ENCODE results near the gene BAIAP2.
"Not testable (repeated sequence)": the region's sequence is repeated elsewhere in the genome, so short reads cannot be mapped to it uniquely, and the experiment has no call there.

Gene BAIAP2

DNA sequence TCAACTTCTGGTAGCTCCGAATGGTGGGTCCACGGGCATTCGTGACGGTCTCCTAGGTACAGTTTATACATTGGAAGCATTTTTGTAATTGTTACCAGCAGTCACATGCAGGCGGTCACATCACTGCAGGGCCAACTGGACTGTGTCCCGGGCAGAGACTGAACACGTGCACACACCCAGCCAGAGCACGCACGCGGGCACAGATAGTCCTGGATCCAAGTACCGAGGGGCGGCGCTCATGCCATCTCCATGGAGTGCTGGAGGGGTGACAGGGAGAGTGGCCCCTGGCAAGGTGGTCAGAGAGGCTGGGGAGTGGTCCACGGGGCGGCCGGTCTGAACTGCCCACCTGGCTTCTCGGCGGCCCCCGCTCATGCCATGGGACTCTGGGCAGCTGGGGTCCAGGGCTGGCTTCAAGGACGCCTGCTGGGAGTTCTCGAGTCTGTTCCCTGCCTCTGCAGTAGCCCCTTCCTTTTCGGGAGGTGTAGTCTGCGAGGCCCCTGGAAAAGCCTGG lies 34.2 kb downstream of the BAIAP2 start:
- no peak for DNase-seq (ENCODE audit: low read depth)

DNA sequence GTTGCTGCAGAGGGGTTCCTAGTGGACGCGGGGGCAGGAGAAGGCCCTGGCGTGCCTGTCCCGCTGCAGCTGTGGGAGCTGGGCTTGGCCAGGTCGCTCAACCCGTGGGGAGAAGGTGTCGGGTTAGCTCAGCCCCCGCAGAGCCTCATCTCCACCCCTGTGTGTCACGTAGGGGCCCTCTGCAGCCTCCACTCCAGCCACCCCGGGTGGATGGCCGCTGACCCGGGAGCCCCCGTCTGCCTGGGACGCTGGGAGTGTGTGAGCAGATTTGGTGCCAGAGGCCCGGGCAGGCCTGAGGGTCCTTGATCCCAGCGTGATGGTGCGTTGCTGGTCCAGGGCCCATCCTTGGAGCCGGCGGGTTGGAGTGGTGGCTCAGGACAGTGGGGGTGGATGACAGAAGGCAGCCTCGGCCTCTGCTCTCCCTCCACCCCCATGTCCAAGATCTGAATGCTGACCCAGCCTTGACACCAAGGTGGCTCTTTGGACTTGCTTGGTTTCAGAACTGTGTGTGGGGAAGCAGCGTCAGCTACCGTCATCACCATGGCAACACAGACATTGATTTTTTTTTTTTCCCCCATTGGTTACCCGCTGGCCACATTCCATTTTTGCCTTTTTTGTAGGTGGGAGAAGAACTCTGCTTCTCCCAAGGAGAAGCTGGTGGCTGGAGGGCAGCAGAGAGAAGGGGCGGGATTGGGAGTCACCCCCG lies 35.7 kb downstream of the BAIAP2 start:
- DNase-seq (ENCODE audit: low read depth), result no peak

DNA sequence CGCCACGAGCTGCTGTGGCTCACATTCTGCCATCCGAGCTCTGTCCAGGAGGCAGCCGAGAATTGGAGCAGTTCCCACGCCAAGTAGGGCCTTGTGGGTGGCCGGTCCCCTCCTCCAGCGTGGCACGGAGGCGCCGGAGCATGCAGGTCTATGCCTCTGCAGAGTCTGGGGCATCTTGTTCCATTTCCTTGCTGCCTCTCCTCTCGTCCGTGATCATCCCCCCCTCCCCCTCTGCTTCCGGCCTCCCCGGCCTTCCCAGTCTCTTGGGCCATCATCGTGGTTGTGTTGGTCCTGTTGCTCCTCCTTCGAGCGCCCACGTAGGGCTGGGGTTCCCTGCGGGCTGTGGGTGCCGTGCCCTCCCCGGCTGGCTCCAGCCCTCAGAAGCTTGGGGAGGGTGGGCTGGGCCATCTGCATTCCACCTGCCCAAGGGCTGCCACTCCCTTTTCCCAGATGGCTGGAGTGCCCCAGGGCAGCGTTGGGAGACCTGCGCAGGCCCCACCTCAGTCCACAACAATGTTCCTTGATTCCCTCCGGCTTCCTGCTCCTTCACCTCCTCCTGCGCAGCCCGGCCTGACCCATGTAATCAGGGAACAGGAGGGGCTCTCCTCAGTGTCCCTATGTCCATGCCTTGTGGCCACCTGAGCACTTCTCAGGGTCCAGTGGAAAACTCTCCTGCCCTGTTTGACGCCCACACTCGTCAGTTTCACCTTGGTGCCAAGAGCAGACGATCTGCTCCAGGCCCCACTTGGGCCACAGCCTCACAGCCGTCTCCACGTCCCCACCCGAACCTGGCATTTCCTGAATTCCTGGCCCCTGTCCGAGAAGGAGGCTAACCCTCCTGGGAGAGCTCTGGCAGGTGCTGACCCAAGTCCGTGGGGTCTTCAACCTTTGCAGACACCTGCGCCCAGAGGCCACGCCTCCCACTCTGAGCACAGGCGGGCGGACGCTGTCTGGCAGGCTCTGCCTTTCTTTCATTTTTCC lies 37.1 kb downstream of the BAIAP2 start:
- DNase-seq (ENCODE audit: low read depth), result no peak

DNA sequence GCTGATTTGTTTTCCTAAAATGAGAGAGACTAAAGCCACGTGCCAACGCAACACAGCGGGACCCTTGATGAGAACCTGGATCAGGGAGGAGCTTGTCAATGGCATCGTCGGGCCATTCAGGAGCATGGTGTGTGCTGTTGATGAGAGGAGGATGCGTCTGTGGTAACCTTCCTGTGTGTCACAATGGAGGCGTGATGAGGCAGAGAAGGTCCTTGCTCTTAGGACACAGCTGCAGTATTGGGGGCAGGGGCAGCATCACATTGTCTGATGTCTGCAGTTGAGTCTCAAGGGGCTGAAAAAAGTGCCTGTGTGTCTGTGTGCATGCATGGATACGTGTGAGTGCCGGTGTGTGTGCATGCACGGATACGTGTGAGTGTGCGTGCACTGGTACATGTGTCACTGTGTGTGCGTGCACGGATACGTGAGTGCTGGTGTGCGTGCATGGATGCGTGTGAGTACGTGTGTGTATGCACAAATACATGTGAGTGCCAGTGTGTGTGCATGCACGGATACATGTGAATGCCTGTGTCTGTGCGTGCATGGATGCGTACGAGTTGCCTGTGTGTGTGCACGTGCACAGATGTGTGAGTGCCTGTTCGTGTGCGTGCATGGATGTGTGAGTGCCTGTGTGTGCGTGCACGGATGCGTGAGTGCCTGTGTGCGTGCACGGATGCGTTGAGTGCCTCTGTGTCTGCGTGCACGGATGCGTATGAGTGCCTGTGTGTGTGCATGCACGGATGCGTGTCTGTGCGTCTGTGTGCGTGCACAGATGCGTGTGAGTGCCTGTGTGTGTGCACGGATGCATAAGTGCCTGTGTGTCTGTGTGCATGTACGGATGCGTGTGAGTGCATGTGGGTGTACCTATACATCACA lies 39.3 kb downstream of the BAIAP2 start:
- DNase-seq (ENCODE audit: low read depth), result no peak

DNA sequence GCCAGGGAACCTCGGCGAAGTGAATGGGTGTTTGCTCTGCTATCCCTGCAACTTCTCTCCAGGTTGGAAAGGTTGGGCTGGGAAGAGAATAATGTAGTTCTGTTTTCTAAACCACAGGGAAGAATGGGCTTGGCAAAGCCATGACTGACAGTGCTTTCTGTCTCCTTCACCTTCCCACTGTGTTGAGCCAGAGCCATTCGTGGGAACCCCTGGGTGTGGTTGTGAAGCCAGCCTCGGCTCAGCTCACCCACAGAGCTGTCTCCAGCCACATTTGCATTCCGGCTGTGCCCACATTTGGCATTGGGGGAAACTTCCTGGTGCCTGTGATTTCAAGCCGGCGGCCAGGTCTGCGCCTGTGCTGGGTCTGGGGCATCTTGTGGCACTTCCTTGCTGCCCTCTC lies 39.9 kb downstream of the BAIAP2 start:
- DNase-seq (ENCODE audit: low read depth), result no peak

DNA sequence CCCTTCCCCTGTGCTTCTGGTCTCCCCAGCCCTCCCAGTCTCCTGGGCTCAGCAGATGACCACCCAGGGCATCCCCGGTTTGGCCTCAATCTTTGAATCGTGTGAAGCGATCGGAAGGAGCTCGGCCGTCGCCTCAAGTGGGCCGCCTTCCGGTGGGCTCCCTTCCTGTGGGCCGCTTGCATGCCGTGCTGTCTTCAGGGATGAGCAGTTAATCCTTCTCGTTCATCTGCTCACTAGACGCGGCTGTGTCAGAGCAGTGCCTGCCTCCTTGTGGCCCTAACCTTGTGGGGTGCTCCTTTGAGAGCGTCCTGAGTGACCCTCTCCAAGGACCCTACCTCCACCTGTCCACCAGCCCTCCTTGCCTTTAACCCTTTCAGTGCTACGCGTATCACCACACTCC lies 40.4 kb downstream of the BAIAP2 start:
- DNase-seq (ENCODE audit: low read depth), result no peak

DNA sequence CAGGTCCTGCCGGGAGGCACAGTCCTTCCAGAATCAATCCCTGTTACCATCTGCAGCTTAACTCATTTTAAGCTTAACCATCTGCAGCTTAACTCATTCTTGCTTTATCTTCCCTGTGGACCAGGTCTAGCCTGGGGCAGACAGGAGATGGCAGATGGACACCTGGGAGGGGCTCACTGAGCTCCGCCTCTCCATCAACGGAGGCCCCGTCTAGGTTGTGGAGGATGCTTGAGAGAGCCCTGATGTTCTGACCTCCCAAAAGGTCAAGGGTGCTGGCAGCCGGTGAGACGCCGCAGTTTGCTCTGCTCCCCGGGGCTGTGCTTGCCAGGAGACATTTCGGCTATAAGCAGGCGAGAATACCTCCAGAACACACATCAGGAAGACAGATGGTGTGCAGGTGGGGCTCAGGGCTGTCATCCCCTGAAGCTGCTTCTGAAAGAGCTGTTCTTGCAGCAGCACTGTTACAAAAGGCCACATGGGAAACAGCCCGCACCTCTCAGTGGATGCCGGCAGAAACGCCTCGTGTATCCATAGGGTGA lies 41.3 kb downstream of the BAIAP2 start:
- no peak for DNase-seq (ENCODE audit: low read depth)

DNA sequence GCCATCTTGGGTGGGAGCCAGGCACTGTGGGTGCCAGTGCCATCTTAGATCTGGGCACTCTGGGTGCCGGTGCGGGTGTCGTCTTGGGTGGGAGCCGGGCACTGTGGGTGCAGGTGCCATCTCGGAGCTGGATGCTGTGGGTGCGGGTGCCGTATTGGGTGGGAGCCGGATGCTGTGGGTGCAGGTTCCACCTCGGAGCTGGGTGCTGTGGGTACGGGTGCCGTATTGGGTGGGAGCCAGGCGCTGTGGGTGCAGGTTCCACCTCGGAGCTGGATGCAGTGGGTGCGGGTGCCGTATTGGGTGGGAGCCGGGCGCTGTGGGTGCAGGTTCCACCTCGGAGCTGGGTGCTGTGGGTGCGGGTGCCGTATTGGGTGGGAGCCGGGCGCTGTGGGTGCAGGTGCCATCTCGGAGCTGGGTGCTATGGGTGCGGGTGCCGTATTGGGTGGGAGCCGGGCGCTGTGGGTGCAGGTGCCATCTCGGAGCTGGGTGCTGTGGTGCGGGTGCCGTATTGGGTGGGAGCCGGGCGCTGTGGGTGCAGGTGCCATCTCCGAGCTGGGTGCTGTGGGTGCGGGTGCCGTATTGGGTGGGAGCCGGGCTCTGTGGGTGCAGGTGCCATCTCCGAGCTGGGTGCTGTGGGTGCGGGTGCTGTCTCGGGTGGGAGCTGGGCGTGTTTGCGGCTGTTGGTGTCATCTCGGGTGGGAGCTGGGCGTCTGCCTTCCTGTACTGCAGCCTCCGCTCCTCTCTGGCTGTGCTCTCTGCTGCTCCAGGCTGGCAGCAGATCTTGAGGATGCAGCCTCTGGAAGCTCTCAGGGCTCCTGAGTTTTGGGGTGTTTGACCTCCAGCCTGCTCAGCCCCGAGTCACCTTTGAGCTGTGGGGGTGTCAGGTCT lies 43.3 kb downstream of the BAIAP2 start:
- not testable (repeated sequence) for DNase-seq (ENCODE audit: low read depth)

DNA sequence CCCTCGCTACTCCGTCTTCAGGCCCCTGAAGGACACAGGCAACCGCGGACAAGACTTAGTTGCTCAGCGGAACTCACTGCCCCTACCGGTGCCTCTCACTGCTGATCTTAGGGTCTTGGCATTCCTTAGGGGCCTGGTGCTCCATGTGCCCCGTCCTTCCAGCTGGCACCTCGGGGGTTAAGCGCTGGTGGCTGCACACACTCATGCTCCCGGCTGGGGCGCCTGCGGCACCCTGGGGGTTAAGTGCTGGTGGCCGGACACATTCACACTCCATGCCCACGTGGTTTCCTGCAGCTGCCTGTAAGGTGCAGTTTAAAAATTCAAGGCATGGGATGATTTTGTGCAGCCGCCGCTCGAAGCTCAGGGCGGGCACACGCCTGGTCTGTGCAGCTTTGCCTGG lies 45.1 kb downstream of the BAIAP2 start:
- no peak for DNase-seq (ENCODE audit: low read depth)

DNA sequence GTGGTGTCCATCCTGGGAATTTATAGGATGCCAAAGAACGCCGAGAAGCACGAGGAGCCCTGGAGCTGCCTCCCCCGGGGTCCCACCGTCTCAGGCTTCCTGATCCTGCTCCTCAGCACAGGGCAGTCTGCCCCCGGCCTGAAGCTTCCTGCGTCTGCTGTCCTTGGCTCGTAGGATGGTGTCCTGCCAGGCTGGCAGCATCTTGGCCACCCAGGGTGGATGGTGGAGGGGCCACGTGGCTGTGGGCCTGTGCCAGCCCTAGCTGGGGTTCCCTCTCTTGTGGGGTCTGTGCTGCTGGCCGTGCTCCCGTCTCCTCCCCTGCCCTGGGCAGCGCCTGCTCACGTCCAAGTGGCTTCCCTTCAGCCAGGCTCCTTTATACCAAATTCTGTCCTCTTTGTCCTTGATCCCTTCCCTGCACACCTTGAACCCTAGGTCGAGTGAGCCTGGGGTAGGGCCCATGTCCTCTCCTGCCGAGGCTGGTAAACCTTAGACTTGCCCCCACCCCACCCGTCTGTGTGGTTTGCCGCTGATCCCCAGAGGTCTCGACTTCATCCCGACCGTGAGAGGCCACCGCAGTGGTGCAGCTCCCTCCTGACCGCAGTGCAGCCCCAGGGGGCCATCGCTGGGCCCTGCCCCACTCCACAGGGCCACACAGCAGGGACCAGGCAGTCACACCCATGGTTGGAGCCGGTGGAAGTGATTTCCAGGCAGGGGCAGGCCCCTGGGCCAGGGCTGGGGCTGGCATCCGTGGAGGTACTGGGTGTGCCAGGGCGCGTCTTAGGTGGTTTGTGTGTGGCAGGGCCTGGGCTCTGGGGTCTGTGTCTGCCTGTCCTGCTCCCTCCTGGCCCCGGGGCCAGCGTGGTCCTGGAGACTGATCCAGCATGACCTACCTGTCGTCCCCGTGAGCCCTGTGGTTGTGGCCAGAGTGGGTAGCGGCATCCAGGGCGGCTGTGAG lies 46.5 kb downstream of the BAIAP2 start:
- DNase-seq (ENCODE audit: low read depth), result no peak

DNA sequence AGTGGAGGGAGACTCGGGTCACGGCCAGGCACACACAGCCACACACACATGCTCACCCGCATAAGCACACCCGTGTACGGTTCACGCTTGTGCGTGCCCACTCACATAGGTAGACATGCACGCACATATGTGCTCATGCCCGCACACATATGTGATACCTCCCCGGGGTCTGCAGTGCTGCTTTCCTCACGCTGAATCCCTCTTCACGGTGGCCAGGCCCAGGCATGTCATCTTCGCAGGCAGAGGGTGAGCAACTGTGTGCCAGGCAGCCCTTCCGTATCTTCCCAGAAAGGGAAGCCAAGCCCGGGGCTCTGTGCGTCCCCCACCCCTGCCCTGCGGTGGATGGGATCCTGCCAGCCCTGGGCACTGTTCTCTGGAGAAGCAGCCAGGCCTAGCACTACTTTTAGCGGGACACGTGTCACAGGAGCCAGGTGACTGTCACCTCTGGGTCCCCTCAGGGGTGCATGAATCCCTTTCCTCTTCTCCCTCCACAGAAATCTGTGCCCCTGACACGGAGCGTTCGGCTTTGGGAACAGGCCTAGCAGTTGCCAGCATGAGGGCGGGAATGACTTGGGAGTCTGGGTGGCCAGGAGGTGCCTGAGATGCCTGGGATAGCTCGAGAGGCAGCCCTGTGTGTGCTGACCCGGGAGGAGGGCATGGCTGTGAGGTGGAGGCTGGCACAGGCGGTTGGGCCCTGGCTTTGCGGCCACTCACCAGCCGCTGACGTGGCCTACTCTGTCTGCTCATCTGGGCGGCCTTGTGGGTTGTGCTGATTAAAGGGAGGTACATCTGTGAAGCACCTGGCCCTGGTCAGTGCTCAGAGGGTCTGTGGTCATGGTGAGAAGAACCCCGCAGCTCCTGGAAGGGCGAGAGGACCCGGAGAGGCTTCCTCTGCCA lies 47.5 kb downstream of the BAIAP2 start:
- no peak for DNase-seq (ENCODE audit: low read depth)

DNA sequence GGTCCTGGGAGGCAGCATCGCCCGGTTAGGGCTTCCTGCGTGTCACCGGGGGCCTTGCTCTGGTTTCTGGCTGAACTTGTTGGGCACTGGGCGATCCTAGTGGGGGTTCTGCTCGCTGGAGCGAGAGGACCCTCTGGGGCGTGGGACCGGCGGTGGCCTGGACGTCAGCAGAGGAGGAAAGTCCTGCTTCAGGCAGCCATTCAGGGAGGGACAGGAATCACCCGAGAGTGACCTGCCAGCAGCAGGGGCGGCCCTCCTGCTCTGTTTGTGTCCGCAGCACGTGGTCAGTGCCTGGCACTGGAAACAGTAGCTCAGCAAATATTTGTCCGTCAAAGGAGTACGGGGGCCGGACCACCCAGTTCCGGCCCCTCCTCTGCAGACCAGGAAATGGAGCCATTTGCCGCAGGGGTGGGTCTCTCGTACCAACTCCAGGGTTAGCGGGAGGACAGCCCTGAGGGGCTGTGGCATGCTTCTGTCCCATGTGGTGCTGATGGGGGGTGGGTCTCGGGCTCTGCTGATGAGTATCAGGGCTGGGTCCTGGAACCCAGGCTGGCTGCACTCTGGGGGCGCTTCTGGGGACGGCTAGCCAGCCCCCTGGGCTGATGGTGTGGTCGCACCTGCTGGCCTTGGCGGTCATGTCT lies 48.3 kb downstream of the BAIAP2 start:
- no peak for DNase-seq (ENCODE audit: low read depth)

DNA sequence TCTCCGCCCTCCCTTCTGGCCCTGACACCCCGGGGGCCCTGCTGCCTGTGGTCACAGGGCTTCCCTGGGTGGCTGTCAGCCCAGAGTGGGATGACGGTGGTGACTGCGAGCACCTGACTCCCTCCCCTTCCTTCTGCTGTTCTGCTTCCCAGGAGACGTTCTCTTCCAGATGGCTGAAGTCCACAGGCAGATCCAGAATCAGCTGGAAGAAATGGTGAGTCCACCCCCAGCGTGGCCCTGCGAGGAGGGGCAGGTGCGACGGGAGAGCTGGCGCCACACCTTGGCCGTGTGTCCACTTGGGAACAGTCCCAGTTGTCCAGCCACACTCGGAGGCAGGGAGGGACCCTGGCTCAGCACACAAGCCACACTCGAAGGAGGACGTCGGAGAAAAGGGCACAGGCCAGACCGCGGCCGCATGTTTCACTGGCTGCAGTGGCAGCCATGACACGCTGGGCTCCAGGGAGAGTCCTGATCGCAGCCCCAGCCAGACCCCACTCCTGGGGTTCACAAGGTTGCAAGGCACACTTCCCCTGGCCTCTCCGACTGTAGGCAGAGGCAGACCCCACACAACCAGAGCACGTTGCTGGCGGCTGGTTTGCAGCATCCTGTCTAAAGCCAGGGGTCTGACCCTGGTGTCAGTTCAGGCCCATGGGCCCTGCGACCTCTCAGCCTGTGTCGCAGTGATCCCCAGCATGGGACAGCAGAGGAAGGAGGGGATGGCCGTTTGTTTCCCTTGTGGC lies 49.9 kb downstream of the BAIAP2 start:
- no peak for DNase-seq (ENCODE audit: low read depth)

DNA sequence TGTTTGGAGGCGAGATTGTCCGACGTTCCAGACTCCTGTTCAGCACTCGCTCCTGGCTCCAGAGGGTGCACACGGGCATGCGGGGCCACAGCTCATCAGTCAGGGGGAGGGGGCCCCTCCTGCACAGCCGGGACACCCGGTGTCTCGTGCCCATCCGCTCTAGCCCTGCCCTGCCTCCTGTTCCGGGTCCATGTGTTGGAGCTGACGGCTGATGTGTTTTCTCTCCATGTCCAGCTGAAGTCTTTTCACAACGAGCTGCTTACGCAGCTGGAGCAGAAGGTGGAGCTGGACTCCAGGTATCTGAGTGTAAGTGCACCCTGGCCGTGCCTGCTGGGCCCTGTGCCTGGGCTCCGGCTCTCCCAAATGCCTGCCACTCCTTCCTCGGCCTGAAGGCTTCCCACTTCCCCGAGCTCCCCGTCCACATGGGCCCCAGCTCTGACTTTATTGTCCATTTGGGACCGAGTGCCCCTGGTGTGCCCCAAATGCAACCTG lies 50.5 kb downstream of the BAIAP2 start:
- DNase-seq (ENCODE audit: low read depth), result no peak

DNA sequence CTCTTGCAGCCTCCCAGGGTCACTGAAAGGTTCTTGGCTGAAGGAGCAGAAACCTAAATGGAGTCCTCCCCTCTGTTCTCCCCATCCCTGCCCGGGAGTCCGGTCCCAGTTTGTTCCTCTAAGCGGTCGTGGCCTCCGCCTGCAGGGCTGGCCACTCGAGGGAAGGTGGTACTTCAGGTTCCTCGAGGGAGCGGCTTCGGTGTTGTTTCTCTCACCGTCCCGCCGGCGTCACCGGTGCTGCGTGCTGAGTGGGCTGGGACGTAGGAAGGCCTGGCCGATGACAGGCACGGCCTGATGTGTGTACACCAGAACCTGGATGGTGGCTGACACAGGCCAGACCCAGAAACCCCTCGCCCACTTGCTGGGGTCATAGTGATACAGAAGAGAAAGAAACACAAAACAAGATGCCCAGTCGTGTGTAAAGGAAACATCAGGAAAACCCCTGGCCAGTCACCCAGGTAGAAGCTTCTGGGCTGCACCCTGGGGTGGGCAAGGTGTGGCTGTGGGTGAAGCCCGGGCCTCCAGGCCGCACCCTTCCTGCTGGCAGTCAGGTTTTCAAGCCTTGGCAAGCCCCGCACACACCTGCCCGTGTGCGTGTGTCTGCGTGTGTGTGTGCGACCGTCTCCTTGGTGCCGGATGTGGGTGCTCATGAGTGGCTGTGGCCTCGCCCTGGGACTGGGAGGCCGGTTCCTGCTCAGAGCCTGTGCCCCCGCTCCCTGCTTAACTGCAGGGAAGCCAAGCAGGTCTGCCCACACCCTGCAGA lies 52.0 kb downstream of the BAIAP2 start:
- DNase-seq (ENCODE audit: low read depth), result no peak

DNA sequence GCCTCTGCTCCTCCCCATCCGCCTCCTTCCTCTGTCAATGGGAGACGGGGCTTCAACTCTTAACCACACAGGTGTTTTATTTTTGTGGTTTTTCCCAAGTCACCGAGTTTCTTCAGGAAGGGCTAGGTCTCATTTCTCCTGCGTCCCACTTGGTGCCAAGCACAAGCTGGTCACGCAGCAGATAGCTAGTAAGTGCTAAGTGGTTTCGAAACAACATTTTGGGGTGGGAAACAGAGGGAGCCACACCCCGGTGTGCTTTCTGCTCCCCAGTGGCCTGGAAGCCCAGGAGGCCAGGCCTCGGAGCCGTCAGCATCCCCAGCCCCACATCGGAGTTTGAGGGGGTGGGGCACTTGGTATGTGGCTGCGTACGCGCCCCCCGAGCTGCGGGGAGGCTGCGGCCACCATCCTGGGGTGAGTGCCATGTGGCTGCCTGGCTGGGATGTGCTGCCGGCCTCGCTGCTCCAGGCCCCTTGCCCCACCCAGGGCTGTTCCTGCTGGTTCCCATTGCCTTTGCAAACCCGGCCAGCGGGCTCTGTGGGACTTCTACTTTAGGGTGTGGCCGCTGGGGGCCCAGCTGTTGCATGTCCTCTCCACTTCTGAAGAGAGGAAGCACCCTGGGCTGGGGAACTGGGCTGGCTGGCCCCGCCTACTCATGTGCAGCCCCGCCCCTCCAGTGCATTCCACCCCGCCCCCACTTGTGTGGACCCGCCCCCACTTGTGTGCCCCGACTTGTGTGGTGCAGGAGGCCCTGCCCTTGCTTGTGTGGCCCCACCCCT lies 55.6 kb downstream of the BAIAP2 start:
- no peak for DNase-seq (ENCODE audit: low read depth)

All from GM04503 (cell line).